ENCODE measurements around the gene ZFY.

Gene ZFY

GRCh38 chrY:3007967-3008366 is 72.8 kb downstream of the ZFY start:
- no peaks in the 10 kb centered on the region; the same call in 1 of the 2 replicates for H3K4me1 ChIP-seq (ENCODE audit: control insufficient read depth, insufficient read depth, low read length)
- no peaks in the 10 kb centered on the region for H3K9me3 ChIP-seq (ENCODE audit: control insufficient read depth, insufficient read depth, low read length)
- no peak overlapping the region for H3K4me3 ChIP-seq (ENCODE audit: low read length)
- H3K27ac ChIP-seq (ENCODE audit: low read length): no peak overlapping the region
- H3K36me3 ChIP-seq (ENCODE audit: control insufficient read depth, insufficient read depth, low read length): no peaks in the 10 kb centered on the region
- DNase-seq (ENCODE audit: low read depth, low spot score): no peak
- H3K27me3 ChIP-seq (ENCODE audit: control insufficient read depth, insufficient read depth, low read length): no peaks in the 10 kb centered on the region

DNA sequence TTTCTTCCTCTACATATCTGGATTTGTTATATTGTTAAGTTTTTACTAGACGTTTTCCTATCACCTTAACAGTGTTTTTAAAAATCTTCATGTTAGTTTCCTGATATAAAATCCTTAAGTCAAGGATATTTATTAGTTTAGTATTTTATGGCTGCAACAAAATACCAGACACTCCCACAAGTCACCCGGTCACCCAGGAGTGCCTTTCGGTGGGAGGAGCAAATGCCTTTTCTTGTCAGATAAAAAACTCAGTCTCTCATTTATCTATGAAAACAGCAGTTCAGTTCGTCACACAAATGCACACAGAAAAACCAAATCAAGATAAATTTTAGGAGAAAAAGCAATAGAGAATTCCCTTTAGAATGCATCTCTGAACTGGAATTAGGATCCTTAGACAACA is 77.0 kb downstream of the ZFY start:
- H3K36me3 ChIP-seq (ENCODE audit: control insufficient read depth, insufficient read depth, low read length): no peaks in the 10 kb centered on the region
- no peaks in the 10 kb centered on the region; the same call in 1 of the 2 replicates for H3K4me1 ChIP-seq (ENCODE audit: control insufficient read depth, insufficient read depth, low read length)
- H3K9me3 ChIP-seq (ENCODE audit: control insufficient read depth, insufficient read depth, low read length): no peaks in the 10 kb centered on the region
- WGBS (ENCODE audit: insufficient coverage, insufficient read length): no CpG with 5 or more reads among the region's 4 CpGs
- H3K27ac ChIP-seq (ENCODE audit: low read length): no peak overlapping the region
- H3K27me3 ChIP-seq (ENCODE audit: control insufficient read depth, insufficient read depth, low read length): no peaks in the 10 kb centered on the region
- no peak overlapping the region for H3K4me3 ChIP-seq (ENCODE audit: low read length)
- no peak for DNase-seq (ENCODE audit: low read depth, low spot score)

GRCh38 chrY:3016594-3016993 is 81.4 kb downstream of the ZFY start:
- no peak overlapping the region for H3K27ac ChIP-seq (ENCODE audit: low read length)
- no peaks in the 10 kb centered on the region for H3K27me3 ChIP-seq (ENCODE audit: control insufficient read depth, insufficient read depth, low read length)
- no peaks in the 10 kb centered on the region for H3K4me1 ChIP-seq (ENCODE audit: control insufficient read depth, insufficient read depth, low read length)
- no CpG with 5 or more reads among the region's 1 CpG for WGBS (ENCODE audit: insufficient coverage, insufficient read length)
- H3K4me3 ChIP-seq (ENCODE audit: low read length): no peak overlapping the region
- no peaks in the 10 kb centered on the region for H3K9me3 ChIP-seq (ENCODE audit: control insufficient read depth, insufficient read depth, low read length)
- no peak for DNase-seq (ENCODE audit: low read depth, low spot score)
- no peaks in the 10 kb centered on the region for H3K36me3 ChIP-seq (ENCODE audit: control insufficient read depth, insufficient read depth, low read length)

GRCh38 chrY:3018546-3018945 is 83.4 kb downstream of the ZFY start:
- Histone ChIP-seq H3K27me3 (ENCODE audit: control insufficient read depth, insufficient read depth, low read length) (no peaks in the 10 kb centered on the region), H3K4me3 (ENCODE audit: low read length) (no peak overlapping the region), H3K9me3 (ENCODE audit: control insufficient read depth, insufficient read depth, low read length) (no peaks in the 10 kb centered on the region), H3K27ac (ENCODE audit: low read length) (no peak overlapping the region), H3K36me3 (ENCODE audit: control insufficient read depth, insufficient read depth, low read length) (no peaks in the 10 kb centered on the region), H3K4me1 (ENCODE audit: control insufficient read depth, insufficient read depth, low read length) (no peaks in the 10 kb centered on the region)
- no peak for DNase-seq (ENCODE audit: low read depth, low spot score)
- no CpG with 5 or more reads among the region's 1 CpG for WGBS (ENCODE audit: insufficient coverage, insufficient read length)

- Histone ChIP-seq H3K36me3 (ENCODE audit: control insufficient read depth, insufficient read depth, low read length) (no peaks in the 10 kb centered on the region), H3K4me1 (ENCODE audit: control insufficient read depth, insufficient read depth, low read length) (no peaks in the 10 kb centered on the region), H3K27ac (ENCODE audit: low read length) (no peak overlapping the region), H3K4me3 (ENCODE audit: low read length) (no peak overlapping the region), H3K9me3 (ENCODE audit: control insufficient read depth, insufficient read depth, low read length) (no peaks in the 10 kb centered on the region), H3K27me3 (ENCODE audit: control insufficient read depth, insufficient read depth, low read length) (no peaks in the 10 kb centered on the region)
- no CpG with 5 or more reads among the region's 11 CpGs for WGBS (ENCODE audit: insufficient coverage, insufficient read length)
- no peak for DNase-seq (ENCODE audit: low read depth, low spot score)
These were observed 84.4 kb downstream of the ZFY start for GRCh38 chrY:3019584-3019983.

DNA sequence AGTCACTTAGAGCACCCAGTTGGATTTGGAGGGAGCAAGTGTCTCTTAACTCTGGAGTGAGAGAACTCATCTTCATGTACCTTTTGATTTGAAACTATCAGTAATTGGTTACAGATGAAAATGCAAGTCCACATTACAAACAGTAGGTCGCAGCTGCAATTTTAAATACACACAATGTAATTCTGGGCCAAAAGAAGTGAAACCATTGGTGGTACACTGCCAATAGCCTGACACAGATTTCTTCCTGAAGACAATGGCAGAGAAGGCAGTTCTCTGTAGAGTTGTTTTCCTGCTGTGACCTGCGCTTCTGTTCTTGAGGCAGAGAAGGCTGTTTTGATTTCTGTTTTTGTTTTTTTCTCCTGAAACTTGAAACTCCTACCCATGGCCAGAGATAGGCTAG is 86.0 kb downstream of the ZFY start:
- no peaks in the 10 kb centered on the region for H3K9me3 ChIP-seq (ENCODE audit: control insufficient read depth, insufficient read depth, low read length)
- no peak overlapping the region for H3K4me3 ChIP-seq (ENCODE audit: low read length)
- H3K27ac ChIP-seq (ENCODE audit: low read length): no peak overlapping the region
- H3K36me3 ChIP-seq (ENCODE audit: control insufficient read depth, insufficient read depth, low read length): no peaks in the 10 kb centered on the region
- no CpG with 5 or more reads among the region's 2 CpGs for WGBS (ENCODE audit: insufficient coverage, insufficient read length)
- no peaks in the 10 kb centered on the region for H3K4me1 ChIP-seq (ENCODE audit: control insufficient read depth, insufficient read depth, low read length)
- no peaks in the 10 kb centered on the region for H3K27me3 ChIP-seq (ENCODE audit: control insufficient read depth, insufficient read depth, low read length)
- DNase-seq (ENCODE audit: low read depth, low spot score): no peak

- Histone ChIP-seq H3K27me3 (ENCODE audit: control insufficient read depth, insufficient read depth, low read length) (no peaks in the 10 kb centered on the region), H3K36me3 (ENCODE audit: control insufficient read depth, insufficient read depth, low read length) (no peaks in the 10 kb centered on the region), H3K4me3 (ENCODE audit: low read length) (no peak overlapping the region), H3K4me1 (ENCODE audit: control insufficient read depth, insufficient read depth, low read length) (no peaks in the 10 kb centered on the region), H3K27ac (ENCODE audit: low read length) (no peak overlapping the region), H3K9me3 (ENCODE audit: control insufficient read depth, insufficient read depth, low read length) (no peaks in the 10 kb centered on the region)
- WGBS (ENCODE audit: insufficient coverage, insufficient read length): no CpG with 5 or more reads among the region's 2 CpGs
- no peak for DNase-seq (ENCODE audit: low read depth, low spot score)
These were observed 88.4 kb downstream of the ZFY start for GRCh38 chrY:3023606-3024005.

DNA sequence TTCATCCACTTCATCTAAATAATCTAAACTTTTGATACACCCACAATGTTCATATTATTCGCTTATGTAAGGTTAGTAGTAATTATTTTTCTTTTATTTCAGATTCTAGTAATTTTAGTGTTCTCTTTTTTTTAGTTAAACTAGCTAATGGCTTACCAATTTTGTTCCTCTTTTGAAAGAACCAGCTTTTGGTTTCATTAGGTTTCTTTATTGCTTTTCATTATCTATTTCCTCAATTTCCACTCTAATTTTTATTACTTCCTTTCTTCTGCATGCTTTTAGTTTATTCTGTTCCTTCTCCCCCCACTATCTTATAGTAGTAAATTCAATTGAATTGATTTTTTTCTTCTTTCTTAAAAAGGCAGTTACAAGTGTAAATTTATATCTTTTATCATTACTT is 90.2 kb downstream of the ZFY start:
- H3K4me3 ChIP-seq (ENCODE audit: low read length): no peak overlapping the region

More for the DNA sequence above, 90.2 kb downstream of the ZFY start:
- Histone ChIP-seq H3K4me1 (ENCODE audit: control insufficient read depth, insufficient read depth, low read length) (no peaks in the 10 kb centered on the region), H3K27me3 (ENCODE audit: control insufficient read depth, insufficient read depth, low read length) (no peaks in the 10 kb centered on the region), H3K36me3 (ENCODE audit: control insufficient read depth, insufficient read depth, low read length) (no peaks in the 10 kb centered on the region), H3K9me3 (ENCODE audit: control insufficient read depth, insufficient read depth, low read length) (no peaks in the 10 kb centered on the region), H3K27ac (ENCODE audit: low read length) (no peak overlapping the region)
- DNase-seq (ENCODE audit: low read depth, low spot score): no peak
- no CpG with 5 or more reads among the region's 1 CpG for WGBS (ENCODE audit: insufficient coverage, insufficient read length)
